ENCODE results near the gene SLC44A1. TPM values are rescaled to one million over a fixed set of nuclear protein-coding genes. Genes with fewer than 3 reads are reported as not detected.

SLC44A1 gene
- total RNA-seq, 4 donors from 2014 or later, result 51.1 to 82.2 (median 70.5) TPM

GRCh38 chr9:105452185-105452584 is 207.7 kb downstream of the SLC44A1 start:
- 94 to 99% methylated on average over 3 of the region's 3 CpGs for WGBS, 2 donors
- no peak for TF ChIP-seq CTCF (IDR thresholded peaks at IDR 0.05)
- no peak for TF ChIP-seq POLR2A (IDR thresholded peaks at IDR 0.05)
- no peak for DNase-seq (ENCODE audit: low spot score in 2 of 2)
- H3K4me3 ChIP-seq (ENCODE audit: low read depth, poor library complexity, severe bottlenecking), result no peak overlapping the region
- intact Hi-C loops (cut with DNase I; ENCODE audit: low total_unique reads), result no loop called here

- no peak for DNase-seq (ENCODE audit: low spot score in 2 of 2)
- H3K4me3 ChIP-seq (ENCODE audit: low read depth, poor library complexity, severe bottlenecking), result no peak overlapping the region
- TF ChIP-seq POLR2A (IDR thresholded peaks at IDR 0.05) (no peak), CTCF (IDR thresholded peaks at IDR 0.05) (no peak)
- intact Hi-C loops (cut with DNase I; ENCODE audit: low total_unique reads), result no loop called here
- WGBS, 2 donors, result 36 to 40% methylated on average over 2 of the region's 2 CpGs
These were observed 211.5 kb downstream of the SLC44A1 start for GRCh38 chr9:105455836-105456475.

- DNase-seq (ENCODE audit: low spot score in 2 of 2), result no peak
- no peak overlapping the region for H3K4me3 ChIP-seq (ENCODE audit: low read depth, poor library complexity, severe bottlenecking)
These were observed 213.3 kb downstream of the SLC44A1 start for GRCh38 chr9:105457560-105458294.

GRCh38 chr9:105458404-105458803 is 214.0 kb downstream of the SLC44A1 start:
- intact Hi-C loops (cut with DNase I; ENCODE audit: low total_unique reads), result no loop called here
- TF ChIP-seq POLR2A (IDR thresholded peaks at IDR 0.05), result no peak
- TF ChIP-seq CTCF (IDR thresholded peaks at IDR 0.05), result no peak
- no peak for DNase-seq (ENCODE audit: low spot score in 2 of 2)
- WGBS, 2 donors, result 93 to 94% methylated on average over 3 of the region's 3 CpGs
- H3K4me3 ChIP-seq (ENCODE audit: low read depth, poor library complexity, severe bottlenecking), result no peak overlapping the region

More at GRCh38 chr9:105457560-105458294, 213.3 kb downstream of the SLC44A1 start:
- TF ChIP-seq CTCF (IDR thresholded peaks at IDR 0.05) (no peak), POLR2A (IDR thresholded peaks at IDR 0.05) (no peak)
- WGBS, 2 donors, result 81 to 88% methylated on average over 12 to 14 of the region's 15 CpGs
- intact Hi-C loops (cut with DNase I; ENCODE audit: low total_unique reads), result no loop called here

GRCh38 chr9:105459336-105459735 is 214.9 kb downstream of the SLC44A1 start:
- TF ChIP-seq POLR2A (IDR thresholded peaks at IDR 0.05), result no peak
- TF ChIP-seq CTCF (IDR thresholded peaks at IDR 0.05), result no peak
- WGBS, 2 donors, result 74 to 86% methylated on average over 2 of the region's 2 CpGs
- no peak for DNase-seq (ENCODE audit: low spot score in 2 of 2)
- intact Hi-C loops (cut with DNase I; ENCODE audit: low total_unique reads), result no loop called here
- H3K4me3 ChIP-seq (ENCODE audit: low read depth, poor library complexity, severe bottlenecking), result no peak overlapping the region
